Activated naive CD4-positive, alpha-beta T cell treated with anti-CD3 and anti-CD28 coated beads for 36 hours (primary cell): ENCODE measurements around the gene TSPAN32. TPM values are rescaled to one million over a fixed set of nuclear protein-coding genes. Genes with fewer than 3 reads are reported as not detected.

Source experiments
- CTCF ChIA-PET: fragments of 350-600 bp; sonication (Branson Sonifier 250); formaldehyde crosslinking; loops from one replicate; lab custom pipeline; 2021; ENCODE audit warnings: antibody characterized with exemption; lab: Charles Lee
- DNase-seq: peaks from one replicate; pipeline ENCODE4 v3.0.0-alpha.2; 2020
- H3K27ac Mint-ChIP-seq: one replicate; pipeline ENCODE4 v1.8.0; 2021; ENCODE audit warnings: mild to moderate bottlenecking, mixed read lengths
- H3K27me3 Mint-ChIP-seq: one replicate; pipeline ENCODE4 v1.8.0; 2021; ENCODE audit warnings: low read depth, mixed read lengths
- H3K36me3 Mint-ChIP-seq: one replicate; pipeline ENCODE4 v1.8.0; 2021; ENCODE audit warnings: low read depth, mixed read lengths
- H3K4me1 Mint-ChIP-seq: one replicate; pipeline ENCODE4 v1.8.0; 2021; ENCODE audit warnings: low read depth, mixed read lengths
- H3K4me3 Mint-ChIP-seq: one replicate; pipeline ENCODE4 v1.8.0; 2021; ENCODE audit warnings: mild to moderate bottlenecking, moderate library complexity, mixed read lengths
- H3K9me3 Mint-ChIP-seq: one replicate; pipeline ENCODE4 v1.8.0; 2021; ENCODE audit warnings: mixed read lengths
- intact Hi-C: fragments of 100-400 bp; cut with micrococcal nuclease; formaldehyde crosslinking; loops from one replicate; pipeline ENCODE4 v1.15.1; 2023
- total RNA-seq, 2 experiments: library from RNA; stranded (reverse); gene quantifications; one replicate each; pipeline ENCODE4 v1.2.3, GENCODE V29; 2021

The TSPAN32 gene
- total RNA-seq, 2 experiments from 2014 or later = 5.0 to 5.3 TPM

DNA sequence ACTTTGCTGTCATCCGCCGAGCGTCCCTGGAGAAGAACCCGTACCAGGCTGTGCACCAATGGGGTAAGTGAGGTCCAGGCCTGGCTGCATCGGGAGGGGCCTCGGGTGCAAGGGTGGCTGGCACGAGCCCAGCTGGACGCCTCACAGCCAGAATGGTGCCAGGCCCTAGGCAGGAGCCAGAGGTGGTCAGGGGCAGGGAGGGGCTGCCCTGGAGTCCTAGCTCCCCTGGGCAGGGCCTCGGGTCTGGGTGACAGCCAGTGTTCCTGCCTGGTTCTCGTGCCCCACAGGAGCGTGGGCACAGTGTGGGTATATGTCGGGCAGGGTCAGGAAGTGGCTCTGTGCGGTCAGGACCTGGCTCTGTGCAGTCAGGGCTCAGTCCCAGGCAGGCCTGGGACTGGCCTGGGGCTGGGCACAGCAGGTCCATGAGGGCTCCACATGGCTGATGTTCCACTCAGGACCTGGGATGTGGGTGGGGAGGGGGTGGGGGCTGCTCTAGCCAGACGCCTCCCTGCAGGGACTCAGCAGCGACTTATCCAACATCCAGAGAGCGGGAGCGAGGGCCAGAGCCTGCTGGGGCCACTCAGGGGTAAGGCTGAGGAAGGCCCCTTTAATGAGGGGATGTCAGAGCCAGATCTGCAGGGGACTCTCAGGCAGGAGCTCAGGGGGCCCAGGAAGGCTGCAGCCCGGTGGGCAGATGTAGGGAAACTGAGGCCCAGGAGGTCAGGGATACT, 1.2 kb downstream of the TSPAN32 start:
- H3K27me3 Mint-ChIP-seq = no peaks in the 10 kb centered on the region
- CTCF ChIA-PET = interaction anchor here (0.9 to 8.0 kb wide), 7 partner anchors 28 to 587 kb away, joined by 3 to 197 read pairs (median 9); no protein-coding TSS in a partner anchor
- peak overlapping the region; percentile 92 for H3K4me3 Mint-ChIP-seq
- no peaks in the 10 kb centered on the region for H3K36me3 Mint-ChIP-seq
- intact Hi-C loops = loop anchor here (2.0 to 5.0 kb wide), 3 partner anchors 34 to 599 kb away; partner anchors contain the start of gene CDKN1C
- H3K4me1 Mint-ChIP-seq = peaks cover 51% of the 10 kb centered on the region
- DNase-seq = no peak
- H3K27ac Mint-ChIP-seq = peak overlapping the region; percentile 89
- no peaks in the 10 kb centered on the region for H3K9me3 Mint-ChIP-seq

DNA sequence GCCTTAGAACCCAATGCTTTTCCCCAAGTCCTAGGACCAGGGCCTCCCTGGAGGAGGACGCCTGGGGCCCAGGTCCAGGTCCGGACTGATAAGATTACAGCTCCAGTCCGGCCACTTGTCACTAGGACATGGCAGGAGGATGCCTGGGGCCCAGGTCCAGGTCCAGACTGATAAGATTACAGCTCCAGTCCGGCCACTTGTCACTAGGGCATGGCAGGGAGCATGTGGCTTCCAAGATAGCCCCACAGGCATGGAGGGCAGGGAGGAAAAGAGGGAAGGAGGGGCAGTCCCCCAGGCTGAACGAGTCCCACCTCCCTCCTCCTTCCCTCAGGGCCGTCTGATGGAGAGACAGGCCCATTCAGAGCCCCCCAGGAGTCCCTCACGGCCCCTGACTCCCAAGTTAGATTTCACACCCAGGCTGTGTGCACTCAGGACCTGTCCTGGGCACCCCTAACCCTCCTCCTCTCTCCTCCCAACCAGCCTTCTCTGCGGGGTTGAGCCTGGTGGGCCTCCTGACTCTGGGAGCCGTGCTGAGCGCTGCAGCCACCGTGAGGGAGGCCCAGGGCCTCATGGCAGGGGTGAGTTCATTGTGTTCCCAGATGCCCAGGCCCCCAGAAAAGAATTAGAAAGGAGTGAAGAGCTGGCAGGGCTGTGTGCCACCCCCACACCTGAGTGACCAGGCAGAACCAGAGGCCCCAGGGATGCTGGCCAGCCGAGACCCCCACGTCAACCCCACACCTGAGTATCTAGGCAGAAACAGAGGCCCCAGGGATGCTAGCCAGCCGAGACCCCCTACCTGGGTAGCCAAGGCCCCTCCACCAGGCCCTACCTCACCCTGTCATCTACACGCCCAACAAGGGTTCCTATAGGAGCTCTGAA, 2.1 kb downstream of the TSPAN32 start:
- CTCF ChIA-PET = interaction anchor here (0.9 to 8.0 kb wide), 15 partner anchors 9 to 587 kb away, joined by 3 to 197 read pairs (median 6); partner anchors contain the start of gene TSSC4
- H3K36me3 Mint-ChIP-seq = no peaks in the 10 kb centered on the region
- peak overlapping the region; percentile 92 for H3K4me3 Mint-ChIP-seq
- intact Hi-C loops = loop anchor here (2.0 to 5.0 kb wide), 5 partner anchors 35 to 598 kb away; partner anchors contain the start of gene CDKN1C
- H3K27ac Mint-ChIP-seq = peak overlapping the region; percentile 36
- peaks cover 51% of the 10 kb centered on the region for H3K4me1 Mint-ChIP-seq
- H3K9me3 Mint-ChIP-seq = no peaks in the 10 kb centered on the region
- no peak for DNase-seq
- no peaks in the 10 kb centered on the region for H3K27me3 Mint-ChIP-seq

GRCh38 chr11:2304506-2305139, 2.8 kb downstream of the TSPAN32 start:
- Mint-ChIP-seq H3K4me3 (no peak overlapping the region), H3K9me3 (no peaks in the 10 kb centered on the region), H3K27ac (no peak overlapping the region), H3K27me3 (no peaks in the 10 kb centered on the region), H3K4me1 (peaks cover 47% of the 10 kb centered on the region), H3K36me3 (no peaks in the 10 kb centered on the region)
- no peak for DNase-seq
- CTCF ChIA-PET = interaction anchor here (0.6 to 8.0 kb wide), 34 partner anchors 8 to 586 kb away, joined by 3 to 197 read pairs (median 4); partner anchors contain the start of gene TSSC4
- intact Hi-C loops = loop anchor here (1.0 to 5.0 kb wide), 7 partner anchors 73 to 598 kb away; partner anchors contain the start of genes CD81, CDKN1C and TSSC4

DNA sequence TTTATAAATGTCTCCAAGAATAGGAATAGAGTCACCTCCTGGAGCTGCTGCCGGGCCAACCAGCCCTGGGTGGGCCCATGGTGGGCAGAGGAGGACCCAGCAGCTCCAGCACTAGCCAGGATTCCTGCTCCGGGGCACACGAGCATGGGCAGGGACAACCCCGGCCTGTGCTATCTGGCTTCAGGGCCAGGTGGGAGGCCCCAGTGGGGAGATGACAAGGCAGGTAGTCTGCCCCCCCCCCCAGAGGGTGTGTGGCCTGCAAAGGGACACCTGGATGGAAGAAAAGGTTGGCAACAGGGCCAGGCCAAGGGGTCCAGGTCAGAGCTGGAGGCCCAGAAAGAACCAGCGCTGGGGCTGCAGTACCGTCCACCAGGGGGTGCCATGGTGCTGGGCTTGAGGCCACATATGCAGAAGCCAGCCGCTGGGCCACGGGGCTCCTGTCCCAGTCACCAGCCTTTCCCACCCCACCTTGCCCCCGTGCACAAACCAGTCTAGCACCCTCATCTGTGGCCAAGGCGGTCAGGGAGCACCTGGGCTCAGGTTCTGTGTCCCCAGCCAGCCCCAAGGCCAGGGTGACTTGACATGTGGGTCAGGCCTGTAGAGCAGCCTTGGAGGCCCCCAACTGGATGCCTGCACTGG, 3.4 kb downstream of the TSPAN32 start:
- Mint-ChIP-seq H3K27ac (no peak overlapping the region), H3K27me3 (no peaks in the 10 kb centered on the region), H3K4me1 (peaks cover 44% of the 10 kb centered on the region), H3K4me3 (no peak overlapping the region), H3K36me3 (no peaks in the 10 kb centered on the region), H3K9me3 (no peaks in the 10 kb centered on the region)
- CTCF ChIA-PET = interaction anchor here (0.6 to 8.0 kb wide), 39 partner anchors 8 to 585 kb away, joined by 3 to 197 read pairs (median 4); partner anchors contain the start of genes CD81 and TSSC4
- peak; percentile 91 for DNase-seq
- intact Hi-C loops = loop anchor here (1.0 to 2.0 kb wide), 5 partner anchors 72 to 226 kb away; partner anchors contain the start of genes CD81 and TSSC4

GRCh38 chr11:2305788-2306451, 4.1 kb downstream of the TSPAN32 start:
- H3K4me1 Mint-ChIP-seq = peaks cover 41% of the 10 kb centered on the region
- intact Hi-C loops = loop anchor here (1.0 to 2.0 kb wide), 5 partner anchors 71 to 225 kb away; partner anchors contain the start of genes CD81 and TSSC4
- no peaks in the 10 kb centered on the region for H3K36me3 Mint-ChIP-seq
- H3K9me3 Mint-ChIP-seq = no peaks in the 10 kb centered on the region
- CTCF ChIA-PET = interaction anchor here (0.6 to 8.0 kb wide), 22 partner anchors 9 to 228 kb away, joined by 3 to 197 read pairs (median 4); partner anchors contain the start of genes CD81 and TSSC4
- no peak overlapping the region for H3K4me3 Mint-ChIP-seq
- peak; percentile 56 for DNase-seq
- peak overlapping the region; percentile 78 for H3K27ac Mint-ChIP-seq
- no peaks in the 10 kb centered on the region for H3K27me3 Mint-ChIP-seq

- no peak overlapping the region for H3K4me3 Mint-ChIP-seq
- H3K27ac Mint-ChIP-seq = peak overlapping the region; percentile 78
- peaks cover 41% of the 10 kb centered on the region for H3K4me1 Mint-ChIP-seq
- H3K36me3 Mint-ChIP-seq = no peaks in the 10 kb centered on the region
- H3K27me3 Mint-ChIP-seq = no peaks in the 10 kb centered on the region
- DNase-seq = no peak
- CTCF ChIA-PET = interaction anchor here (0.6 to 8.0 kb wide), 13 partner anchors 10 to 115 kb away, joined by 3 to 197 read pairs (median 5); partner anchors contain the start of genes CD81 and TSSC4
- no peaks in the 10 kb centered on the region for H3K9me3 Mint-ChIP-seq
- intact Hi-C loops = no loop called here
Observed at GRCh38 chr11:2306452-2306823, 4.6 kb downstream of the TSPAN32 start.

GRCh38 chr11:2306877-2307500, 5.2 kb downstream of the TSPAN32 start:
- Mint-ChIP-seq H3K4me3 (no peak overlapping the region), H3K36me3 (no peaks in the 10 kb centered on the region), H3K4me1 (peaks cover 38% of the 10 kb centered on the region), H3K9me3 (no peaks in the 10 kb centered on the region), H3K27me3 (no peaks in the 10 kb centered on the region), H3K27ac (no peak overlapping the region)
- DNase-seq = no peak
- CTCF ChIA-PET = interaction anchor here (1.3 to 8.0 kb wide), 8 partner anchors 9 to 114 kb away, joined by 3 to 197 read pairs (median 6); partner anchors contain the start of gene CD81
- intact Hi-C loops = no loop called here

DNA sequence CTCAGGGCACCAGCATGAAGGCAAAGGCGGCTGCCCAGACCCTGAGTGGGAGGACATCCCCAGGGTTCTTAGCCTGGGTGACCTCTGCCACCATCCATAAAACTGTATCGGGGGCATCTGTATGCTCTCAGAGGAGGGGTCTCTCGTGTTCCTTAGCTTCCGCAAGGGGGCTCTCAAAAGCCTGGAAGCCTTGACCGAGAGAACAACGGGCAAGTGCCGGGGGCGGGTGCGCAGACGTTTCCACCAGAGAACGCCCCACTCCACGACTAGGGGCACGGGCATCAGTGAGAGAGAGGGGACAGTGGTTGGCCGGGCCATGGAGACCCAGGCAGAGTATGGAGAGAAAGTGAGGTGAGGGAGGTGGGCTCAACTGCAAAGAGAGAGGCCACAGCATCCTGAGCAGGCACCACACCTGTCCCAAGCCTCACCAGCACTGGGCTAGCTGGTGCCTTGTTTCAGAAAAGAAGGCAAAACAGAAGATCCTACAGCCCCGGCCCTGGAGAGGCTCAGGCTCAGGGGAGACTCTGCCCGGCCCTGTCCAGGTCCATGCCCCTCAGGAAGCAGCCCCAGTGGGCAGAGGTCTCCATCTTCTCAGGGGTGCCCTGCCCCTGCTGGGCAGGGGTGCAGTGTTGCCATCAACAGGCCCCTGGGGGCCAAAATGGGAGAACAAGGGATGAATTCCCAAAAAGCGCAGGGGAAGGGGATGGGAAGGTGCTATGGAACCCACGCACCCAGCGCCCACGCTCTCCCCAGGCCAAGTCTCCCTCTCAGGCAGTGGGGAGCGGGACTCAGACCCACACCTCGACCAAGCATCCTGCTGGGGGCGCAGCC, 5.9 kb downstream of the TSPAN32 start:
- Mint-ChIP-seq H3K4me1 (peaks cover 35% of the 10 kb centered on the region), H3K36me3 (no peaks in the 10 kb centered on the region), H3K9me3 (no peaks in the 10 kb centered on the region), H3K27ac (no peak overlapping the region), H3K4me3 (no peak overlapping the region), H3K27me3 (no peaks in the 10 kb centered on the region)
- CTCF ChIA-PET = interaction anchor here (1.9 to 8.0 kb wide), 3 partner anchors 9 to 113 kb away, joined by 5 to 197 read pairs (median 8); no protein-coding TSS in a partner anchor
- intact Hi-C loops = no loop called here
- DNase-seq = no peak

DNA sequence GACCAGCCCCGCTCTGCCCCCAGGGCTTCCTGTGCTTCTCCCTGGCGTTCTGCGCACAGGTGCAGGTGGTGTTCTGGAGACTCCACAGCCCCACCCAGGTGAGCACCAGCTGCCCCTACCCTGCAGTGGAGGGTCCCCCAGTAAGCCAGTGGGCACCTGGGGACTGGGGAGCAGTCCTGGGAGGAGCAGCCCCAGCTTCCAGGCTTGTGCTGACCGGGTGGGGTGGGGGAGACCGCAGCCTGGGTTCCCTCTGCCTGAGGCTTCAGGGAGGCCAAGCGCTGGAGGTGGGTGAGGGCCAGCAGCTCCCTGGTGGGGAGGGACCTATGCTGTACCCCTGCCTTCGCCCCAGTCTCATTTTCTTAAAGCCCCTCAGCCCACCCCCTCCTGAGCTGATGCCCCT, 6.9 kb downstream of the TSPAN32 start:
- intact Hi-C loops = no loop called here
- CTCF ChIA-PET = interaction anchor here (8.0 kb wide), 1 partner anchor 112 kb away, joined by 197 read pairs; no protein-coding TSS in a partner anchor
- Mint-ChIP-seq H3K9me3 (no peaks in the 10 kb centered on the region), H3K4me3 (no peak overlapping the region), H3K4me1 (peaks cover 25% of the 10 kb centered on the region), H3K27ac (no peak overlapping the region), H3K27me3 (no peaks in the 10 kb centered on the region), H3K36me3 (no peaks in the 10 kb centered on the region)
- DNase-seq = no peak
